ENCODE results near the gene PPCDC.

The PPCDC gene

DNA sequence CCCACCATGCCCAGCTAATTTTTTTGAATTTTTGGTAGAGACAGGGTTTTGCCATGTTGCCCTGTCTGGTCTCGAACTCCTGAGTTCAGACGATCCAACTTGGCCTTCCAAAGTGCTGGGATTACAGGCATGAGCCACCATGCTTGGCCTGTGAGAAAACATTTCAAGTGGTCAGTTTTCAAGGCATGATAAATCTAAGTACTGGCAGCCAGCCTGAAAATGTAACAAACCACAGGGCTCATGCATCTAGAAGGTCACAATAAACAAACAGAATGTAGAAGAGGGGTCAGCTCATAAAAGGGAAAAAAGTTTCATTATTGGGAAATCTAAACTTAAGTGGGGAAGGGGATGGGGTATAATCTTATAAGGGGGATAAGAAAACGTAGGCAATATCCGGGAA, 39.9 kb downstream of the PPCDC start:
- TF ChIP-seq, protein P1, sequence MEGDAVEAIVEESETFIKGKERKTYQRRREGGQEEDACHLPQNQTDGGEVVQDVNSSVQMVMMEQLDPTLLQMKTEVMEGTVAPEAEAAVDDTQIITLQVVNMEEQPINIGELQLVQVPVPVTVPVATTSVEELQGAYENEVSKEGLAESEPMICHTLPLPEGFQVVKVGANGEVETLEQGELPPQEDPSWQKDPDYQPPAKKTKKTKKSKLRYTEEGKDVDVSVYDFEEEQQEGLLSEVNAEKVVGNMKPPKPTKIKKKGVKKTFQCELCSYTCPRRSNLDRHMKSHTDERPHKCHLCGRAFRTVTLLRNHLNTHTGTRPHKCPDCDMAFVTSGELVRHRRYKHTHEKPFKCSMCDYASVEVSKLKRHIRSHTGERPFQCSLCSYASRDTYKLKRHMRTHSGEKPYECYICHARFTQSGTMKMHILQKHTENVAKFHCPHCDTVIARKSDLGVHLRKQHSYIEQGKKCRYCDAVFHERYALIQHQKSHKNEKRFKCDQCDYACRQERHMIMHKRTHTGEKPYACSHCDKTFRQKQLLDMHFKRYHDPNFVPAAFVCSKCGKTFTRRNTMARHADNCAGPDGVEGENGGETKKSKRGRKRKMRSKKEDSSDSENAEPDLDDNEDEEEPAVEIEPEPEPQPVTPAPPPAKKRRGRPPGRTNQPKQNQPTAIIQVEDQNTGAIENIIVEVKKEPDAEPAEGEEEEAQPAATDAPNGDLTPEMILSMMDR (IDR thresholded peaks at IDR 0.05; ENCODE audit: low read length, missing control alignments) = no peak
- peak; percentile 79 for DNase-seq (ENCODE audit: low read depth)
- H3K4me3 ChIP-seq (replicated peaks; ENCODE audit: low read depth, low read length) = no peak overlapping the region

DNA sequence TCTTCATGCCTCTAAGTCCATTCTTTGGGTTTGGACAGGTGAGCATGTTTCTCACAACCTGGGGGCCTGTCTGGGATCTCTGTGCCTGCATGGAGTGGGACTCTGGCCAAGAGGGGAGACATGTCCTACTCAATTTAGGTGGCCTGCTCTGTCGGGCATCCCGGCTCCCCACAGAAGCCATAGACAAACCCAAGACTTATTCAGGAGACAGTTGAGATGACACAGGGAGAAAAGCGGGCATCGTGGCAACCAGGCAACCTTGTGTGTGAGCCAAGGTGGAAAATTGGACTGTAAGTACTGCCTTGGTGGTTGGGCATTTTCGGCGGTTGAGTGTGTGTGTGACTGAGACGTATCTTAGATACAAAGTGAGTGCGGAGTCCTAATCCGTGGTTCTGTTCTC, 40.5 kb downstream of the PPCDC start:
- no peak overlapping the region for H3K4me3 ChIP-seq (replicated peaks; ENCODE audit: low read depth, low read length)
- TF ChIP-seq, protein P1 (IDR thresholded peaks at IDR 0.05; ENCODE audit: low read length, missing control alignments) = no peak
- no peak for DNase-seq (ENCODE audit: low read depth)

DNA sequence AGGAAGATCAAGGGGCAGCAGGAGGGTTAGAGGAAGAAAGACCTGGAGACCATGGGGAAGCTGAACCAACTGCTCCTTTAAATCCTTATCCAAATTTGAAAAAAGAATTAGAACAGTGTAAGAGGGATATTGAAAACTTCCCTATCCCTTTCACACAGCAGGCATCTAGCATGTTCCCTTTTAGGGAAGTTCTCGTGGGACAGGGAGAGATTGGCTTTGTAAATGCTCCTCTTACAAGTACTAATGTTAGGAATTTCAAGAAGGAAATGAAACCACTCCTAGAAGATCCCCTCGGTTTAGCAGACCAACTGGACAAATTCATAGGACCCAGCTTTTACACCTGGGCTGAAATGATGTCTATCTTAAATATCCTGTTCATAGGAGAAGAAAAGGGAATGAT, 41.5 kb downstream of the PPCDC start:
- DNase-seq (ENCODE audit: low read depth) = no peak
- TF ChIP-seq, protein P1 (IDR thresholded peaks at IDR 0.05; ENCODE audit: low read length, missing control alignments) = no peak
- no peak overlapping the region for H3K4me3 ChIP-seq (replicated peaks; ENCODE audit: low read depth, low read length)

DNA sequence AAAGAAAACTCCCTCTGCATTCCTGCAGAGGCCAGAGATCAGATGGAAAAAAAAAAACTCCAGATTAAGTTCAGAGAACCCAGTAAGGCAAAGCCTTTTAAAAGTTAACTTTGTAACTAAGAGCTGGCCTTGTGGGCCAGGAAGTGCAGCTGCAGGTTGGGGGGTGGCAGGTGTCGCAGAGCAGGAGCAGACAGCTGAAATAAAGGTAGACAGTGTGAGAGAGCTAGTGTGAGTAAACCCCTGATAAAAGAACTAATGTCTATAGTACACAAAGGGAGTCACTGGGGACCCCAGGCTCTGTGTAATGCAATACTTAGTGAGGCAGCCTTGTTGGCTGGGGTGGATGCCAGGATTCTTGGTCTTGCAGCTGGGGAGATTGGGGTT, 42.1 kb downstream of the PPCDC start:
- no peak overlapping the region for H3K4me3 ChIP-seq (replicated peaks; ENCODE audit: low read depth, low read length)
- no peak for DNase-seq (ENCODE audit: low read depth)
- TF ChIP-seq, protein P1 (IDR thresholded peaks at IDR 0.05; ENCODE audit: low read length, missing control alignments) = no peak

DNA sequence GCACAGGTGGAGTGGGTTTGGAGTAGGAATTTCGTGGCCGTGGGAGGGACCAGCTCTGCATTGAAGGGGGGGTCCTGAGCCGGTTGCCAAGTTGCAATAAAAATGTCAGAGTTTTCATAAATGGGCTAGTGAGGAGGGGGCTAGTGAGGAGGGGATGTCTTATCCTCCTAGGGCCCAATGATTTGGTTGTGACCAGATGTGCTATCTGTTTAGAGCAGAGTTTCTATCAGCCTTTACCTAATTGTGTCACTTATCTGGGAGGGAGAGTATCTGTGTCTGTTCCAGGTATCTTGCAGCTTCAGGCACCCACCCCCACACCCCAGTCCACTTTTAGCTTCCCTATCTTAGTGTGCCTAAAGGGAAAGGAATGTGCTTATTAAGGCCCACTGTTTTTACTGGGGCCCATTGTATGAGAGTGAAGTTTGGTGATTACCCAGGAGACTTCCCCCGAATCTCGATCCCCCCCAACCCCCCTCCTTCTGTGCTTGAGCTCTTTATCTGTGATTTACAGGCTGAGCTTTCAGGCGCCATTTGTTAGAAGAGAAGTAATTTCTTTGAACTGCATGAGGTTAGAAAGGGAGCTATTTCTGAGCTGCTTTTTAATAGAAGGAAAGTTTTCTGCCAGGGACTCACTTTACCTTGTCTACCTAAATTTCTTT, 42.6 kb downstream of the PPCDC start:
- TF ChIP-seq, protein P1 (IDR thresholded peaks at IDR 0.05; ENCODE audit: low read length, missing control alignments) = no peak
- DNase-seq (ENCODE audit: low read depth) = no peak
- no peak overlapping the region for H3K4me3 ChIP-seq (replicated peaks; ENCODE audit: low read depth, low read length)

DNA sequence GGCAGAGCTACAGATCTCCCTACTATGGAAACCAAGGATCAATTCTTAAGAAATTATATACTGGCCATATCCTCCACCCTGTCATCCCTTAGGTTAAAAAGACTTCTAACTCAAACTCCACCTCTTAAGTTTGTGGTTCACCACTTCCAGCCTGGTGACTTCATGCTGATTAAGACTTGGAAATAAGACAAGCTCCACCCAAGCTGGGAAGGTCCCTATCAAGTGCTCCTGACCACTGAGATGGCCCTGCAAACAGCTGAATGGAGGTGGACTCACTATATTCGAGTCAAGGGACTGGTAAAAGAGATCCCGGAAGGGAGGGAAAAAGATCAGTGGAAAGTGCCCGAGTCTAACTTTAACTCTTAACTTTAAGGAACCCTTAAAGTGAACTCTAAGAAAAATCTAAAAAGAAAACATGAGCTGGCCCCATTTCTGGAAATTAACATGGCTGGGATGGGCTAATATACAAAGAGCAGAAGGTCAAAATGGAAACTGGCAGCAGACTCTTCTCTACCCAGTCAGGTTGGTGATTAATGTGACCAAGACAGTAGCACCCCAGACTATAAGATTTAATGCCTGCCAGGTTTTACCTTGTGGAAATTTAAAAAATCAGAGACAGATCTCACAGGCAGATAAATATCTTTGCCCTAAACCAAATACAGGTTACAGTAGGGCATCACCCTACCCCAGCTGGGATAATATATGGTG, 43.9 kb downstream of the PPCDC start:
- TF ChIP-seq, protein P1 (IDR thresholded peaks at IDR 0.05; ENCODE audit: low read length, missing control alignments) = no peak
- no peak overlapping the region for H3K4me3 ChIP-seq (replicated peaks; ENCODE audit: low read depth, low read length)
- peak; percentile 41 for DNase-seq (ENCODE audit: low read depth)

DNA sequence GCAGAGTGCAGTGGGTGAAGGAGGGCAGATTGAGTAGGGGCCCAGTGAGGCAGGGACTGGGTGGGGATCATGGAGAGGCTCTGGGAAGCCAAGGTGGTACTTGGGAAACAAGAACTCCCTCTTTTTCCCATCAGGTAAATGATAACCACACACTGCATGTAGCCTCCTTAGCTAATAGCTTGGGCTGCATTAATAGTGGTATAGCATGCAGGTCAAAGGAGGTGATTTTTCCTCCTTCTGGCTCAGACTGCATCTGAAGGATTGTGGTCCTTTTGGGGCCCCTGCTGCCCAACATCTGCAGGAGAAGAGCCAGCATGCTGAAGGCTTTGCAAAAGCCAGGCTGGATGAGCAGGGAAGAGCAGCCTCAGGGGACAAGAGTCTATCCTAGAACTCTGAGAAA, 45.4 kb downstream of the PPCDC start:
- DNase-seq (ENCODE audit: low read depth) = no peak
- TF ChIP-seq, protein P1 (IDR thresholded peaks at IDR 0.05; ENCODE audit: low read length, missing control alignments) = no peak
- H3K4me3 ChIP-seq (replicated peaks; ENCODE audit: low read depth, low read length) = no peak overlapping the region

Measured in fibroblast of pulmonary artery (primary cell).